IMR-90 (cell line): Measurements from ENCODE around the gene MOXD1. TPM values are rescaled to one million over a fixed set of nuclear protein-coding genes. Genes with fewer than 3 reads are reported as not detected.
"Not testable (repeated sequence)": the region's sequence is repeated elsewhere in the genome, so short reads cannot be mapped to it uniquely, and the experiment has no call there.

Experiments
- ATAC-seq: fragments of 200-7000 bp; cut with Tn5 transposase; 2 replicates; pipeline ENCODE4 v1.9.1; 2020; ENCODE audit warnings: low read depth, mild to moderate bottlenecking, moderate library complexity
- BruUV-seq: library from RNA; stranded (reverse); fragments of 400-500 nt; replicated peaks from 2 replicates; lab custom pipeline; 2021; lab: Mats Ljungman, UMichigan
- CTCF ChIA-PET: fragments of 300-600 bp; formaldehyde crosslinking; extraction: SDS; loops from one replicate; lab custom pipeline; 2021; ENCODE audit warnings: antibody characterized with exemption; lab: Yijun Ruan, JAX
- POLR2A ChIA-PET: fragments of 300-600 bp; sonication (Branson Sonifier 250); formaldehyde crosslinking; loops from one replicate; lab custom pipeline; 2022; ENCODE audit warnings: antibody characterized with exemption; ENCODE audit not compliant: unreplicated experiment; lab: Charles Lee
- DNase-seq: peaks from one replicate; pipeline ENCODE4 v3.0.0; 2013
- H2AFZ ChIP-seq: replicated peaks from 2 replicates; pipeline ENCODE3; 2013; ENCODE audit warnings: low read length, mild to moderate bottlenecking; ENCODE audit not compliant: poor library complexity
- H2AK5ac ChIP-seq: 2 replicates; pipeline ENCODE4 v1.6.1; 2013; ENCODE audit warnings: low read depth, low read length, inconsistent platforms
- H2AK9ac ChIP-seq: replicated peaks from 2 replicates; pipeline ENCODE3; 2013; ENCODE audit warnings: mild to moderate bottlenecking, low read depth, low read length, moderate library complexity; ENCODE audit not compliant: poor library complexity
- H2BK120ac ChIP-seq: 2 replicates; pipeline ENCODE4 v1.6.1; 2013; ENCODE audit warnings: low read depth, low read length, inconsistent platforms
- H2BK15ac ChIP-seq: 3 replicates; pipeline ENCODE4 v1.6.1; 2013; ENCODE audit warnings: low read depth, low read length, inconsistent platforms
- H2BK20ac ChIP-seq: 2 replicates; pipeline ENCODE4 v1.6.1; 2013; ENCODE audit warnings: low read depth, mild to moderate bottlenecking, inconsistent platforms, low read length, moderate library complexity
- H2BK5ac ChIP-seq: 2 replicates; pipeline ENCODE4 v1.6.1; 2013; ENCODE audit warnings: mild to moderate bottlenecking, low read depth, low read length, inconsistent platforms; ENCODE audit not compliant: poor library complexity, severe bottlenecking
- H3K14ac ChIP-seq: replicated peaks from 2 replicates; pipeline ENCODE4 v1.6.1; 2013; ENCODE audit warnings: low read depth, low read length, inconsistent platforms
- H3K18ac ChIP-seq: 2 replicates; pipeline ENCODE4 v1.6.1; 2013; ENCODE audit warnings: low read depth, low read length, control low read depth
- H3K23ac ChIP-seq: 2 replicates; pipeline ENCODE4 v1.6.1; 2013; ENCODE audit warnings: low read depth, low read length, inconsistent platforms
- H3K27ac ChIP-seq: 2 replicates; pipeline ENCODE4 v1.5.1; 2013; ENCODE audit warnings: mild to moderate bottlenecking, control low read depth, low read length; ENCODE audit not compliant: insufficient read depth
- H3K27me3 ChIP-seq: 2 replicates; pipeline ENCODE4 v1.6.1; 2013; ENCODE audit warnings: low read length; ENCODE audit not compliant: control insufficient read depth, insufficient read depth
- H3K36me3 ChIP-seq: 2 replicates; pipeline ENCODE4 v1.6.1; 2013; ENCODE audit warnings: low read length, mixed read lengths; ENCODE audit not compliant: control insufficient read depth, insufficient read depth
- H3K4ac ChIP-seq: 2 replicates; pipeline ENCODE4 v1.6.1; 2013; ENCODE audit warnings: low read depth, low read length, inconsistent platforms
- H3K4me1 ChIP-seq: 2 replicates; pipeline ENCODE4 v1.6.1; 2013; ENCODE audit warnings: low read length, mixed read lengths; ENCODE audit not compliant: control insufficient read depth, insufficient read depth
- H3K4me2 ChIP-seq: 2 replicates; pipeline ENCODE4 v1.6.1; 2013; ENCODE audit warnings: low read depth, mild to moderate bottlenecking, control low read depth, low read length, moderate library complexity
- H3K4me3 ChIP-seq: 2 replicates; pipeline ENCODE4 v1.5.1; 2013; ENCODE audit warnings: low read depth, mild to moderate bottlenecking, control low read depth, low read length, moderate library complexity; ENCODE audit not compliant: insufficient read depth
- H3K56ac ChIP-seq: 2 replicates; pipeline ENCODE4 v1.6.1; 2013; ENCODE audit warnings: low read length, inconsistent platforms; ENCODE audit not compliant: insufficient read depth; ENCODE audit errors: extremely low read depth
- H3K79me1 ChIP-seq, 2 experiments: 2 replicates each; pipeline ENCODE4 v1.6.1; 2013; ENCODE audit warnings: low read length in 2 of 2, inconsistent platforms in 1 of 2, low read depth in 1 of 2
- H3K9ac ChIP-seq: 2 replicates; pipeline ENCODE4 v1.6.1; 2013; ENCODE audit warnings: low read depth, low read length, control low read depth
- H3K9me1 ChIP-seq: 2 replicates; pipeline ENCODE4 v1.6.1; 2013; ENCODE audit warnings: low read length, inconsistent platforms; ENCODE audit not compliant: insufficient read depth
- H3K9me3 ChIP-seq: 2 replicates; pipeline ENCODE4 v1.6.1; 2013; ENCODE audit warnings: low read length; ENCODE audit not compliant: control insufficient read depth, insufficient read depth
- H4K20me1 ChIP-seq: 2 replicates; pipeline ENCODE4 v1.6.1; 2013; ENCODE audit warnings: low read length, inconsistent platforms; ENCODE audit not compliant: insufficient read depth
- H4K5ac ChIP-seq: 2 replicates; pipeline ENCODE4 v1.6.1; 2013; ENCODE audit warnings: mild to moderate bottlenecking, low read depth, low read length, control low read depth
- H4K8ac ChIP-seq, 2 experiments: 2 replicates each; pipeline ENCODE4 v1.6.1; 2013; ENCODE audit warnings: low read depth in 2 of 2, low read length in 2 of 2, control low read depth in 1 of 2, inconsistent platforms in 1 of 2
- H4K91ac ChIP-seq: 2 replicates; pipeline ENCODE4 v1.6.1; 2013; ENCODE audit warnings: low read depth, low read length, inconsistent platforms; ENCODE audit not compliant: insufficient read depth
- WGBS, 2 experiments: methylation state at CpG; one replicate each; pipeline versions ENCODE4 v1.1.5 to v1.1.7; 2013; ENCODE audit warnings: missing lambda C conversion rate in 2 of 2; ENCODE audit not compliant: insufficient read length in 1 of 2; ENCODE audit errors: extremely low coverage in 2 of 2; 5-methylcytosine and 5-hydroxymethylcytosine counted together
- dilution Hi-C: fragments of 300-500 bp; cut with HindIII; formaldehyde crosslinking; loops from one replicate; pipeline ENCODE4 v1.14.3; 2018; ENCODE audit warnings: low sequenced_read_pairs; ENCODE audit not compliant: unreplicated experiment
- in situ Hi-C: fragments of 300-500 bp; cut with MboI; formaldehyde crosslinking; loops from 3 replicates; pipeline ENCODE4 v1.14.3; 2019; ENCODE audit warnings: low sequenced_read_pairs, inconsistent platforms, mixed read lengths
- intact Hi-C: fragments of 100-400 bp; cut with micrococcal nuclease; formaldehyde crosslinking; loops from 2 replicates; pipeline ENCODE4 v1.10.0; 2022
- polyA plus RNA-seq, 3 experiments: library from polyadenylated mRNA; depleted of rRNA; stranded (reverse); fragments of >200 nt; gene quantifications; 2 replicates each; pipeline ENCODE4 v1.2.3, GENCODE V29; 2012; ENCODE audit warnings: low replicate concordance in 1 of 3
- total RNA-seq: library from RNA; depleted of rRNA; stranded (reverse); fragments of >200 nt; gene quantifications from 2 replicates; pipeline ENCODE4 v1.2.3, GENCODE V29; 2012

Gene MOXD1
- total and polyA plus RNA-seq, 2 of the 4 experiments (the other 2 are of a cell fraction) = 10.0 to 19.4 TPM

DNA sequence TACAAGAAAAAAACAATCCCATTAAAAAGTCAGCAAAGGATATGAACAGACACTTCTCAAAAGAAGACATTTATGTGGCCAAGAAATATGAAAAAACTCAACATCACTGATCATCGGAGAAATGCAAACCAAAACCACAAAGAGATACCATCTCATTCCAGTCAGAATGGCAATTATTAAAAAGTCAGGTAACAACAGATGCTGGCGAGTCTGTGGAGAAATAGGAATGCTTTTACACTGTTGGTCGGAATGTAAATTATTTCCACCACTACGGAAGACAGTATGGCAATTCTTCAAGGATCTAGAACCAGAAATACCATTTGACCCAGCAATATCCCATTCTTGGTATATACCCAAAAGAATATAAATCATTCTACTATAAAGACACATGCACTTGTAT is 91.1 kb downstream of the MOXD1 start:
- intact Hi-C loops, BruUV-seq: not testable (repeated sequence)
- no CpG with 5 or more reads among the region's 4 CpGs for WGBS, 2 experiments

More for the DNA sequence above, 91.1 kb downstream of the MOXD1 start:
- H2BK20ac ChIP-seq, POLR2A ChIA-PET, in situ Hi-C loops, H3K36me3 ChIP-seq, H3K4me3 ChIP-seq, H4K8ac ChIP-seq, H3K23ac ChIP-seq, H2BK15ac ChIP-seq, H2BK5ac ChIP-seq, H4K5ac ChIP-seq, H2BK120ac ChIP-seq, H3K14ac ChIP-seq, H2AK9ac ChIP-seq, H4K20me1 ChIP-seq, ATAC-seq, H3K9me1 ChIP-seq, H3K9me3 ChIP-seq, H3K56ac ChIP-seq, H3K18ac ChIP-seq, H3K4ac ChIP-seq, H2AK5ac ChIP-seq, H3K79me1 ChIP-seq, dilution Hi-C loops, H3K27ac ChIP-seq, H2AFZ ChIP-seq, H3K27me3 ChIP-seq, H3K9ac ChIP-seq, H4K91ac ChIP-seq, DNase-seq, H3K4me2 ChIP-seq, CTCF ChIA-PET, H3K4me1 ChIP-seq: not testable (repeated sequence)
